GM19023 (cell line): Measurements from ENCODE around the gene DHRS1.
"Not testable (repeated sequence)": the region's sequence is repeated elsewhere in the genome, so short reads cannot be mapped to it uniquely, and the experiment has no call there.

Source experiments
- ATAC-seq: cut with Tn5 transposase; IDR thresholded peaks from one replicate; pipeline ENCODE4 v1.9.1; 2021; ENCODE audit warnings: mild to moderate bottlenecking, moderate library complexity; ENCODE audit not compliant: unreplicated experiment

DHRS1 gene

DNA sequence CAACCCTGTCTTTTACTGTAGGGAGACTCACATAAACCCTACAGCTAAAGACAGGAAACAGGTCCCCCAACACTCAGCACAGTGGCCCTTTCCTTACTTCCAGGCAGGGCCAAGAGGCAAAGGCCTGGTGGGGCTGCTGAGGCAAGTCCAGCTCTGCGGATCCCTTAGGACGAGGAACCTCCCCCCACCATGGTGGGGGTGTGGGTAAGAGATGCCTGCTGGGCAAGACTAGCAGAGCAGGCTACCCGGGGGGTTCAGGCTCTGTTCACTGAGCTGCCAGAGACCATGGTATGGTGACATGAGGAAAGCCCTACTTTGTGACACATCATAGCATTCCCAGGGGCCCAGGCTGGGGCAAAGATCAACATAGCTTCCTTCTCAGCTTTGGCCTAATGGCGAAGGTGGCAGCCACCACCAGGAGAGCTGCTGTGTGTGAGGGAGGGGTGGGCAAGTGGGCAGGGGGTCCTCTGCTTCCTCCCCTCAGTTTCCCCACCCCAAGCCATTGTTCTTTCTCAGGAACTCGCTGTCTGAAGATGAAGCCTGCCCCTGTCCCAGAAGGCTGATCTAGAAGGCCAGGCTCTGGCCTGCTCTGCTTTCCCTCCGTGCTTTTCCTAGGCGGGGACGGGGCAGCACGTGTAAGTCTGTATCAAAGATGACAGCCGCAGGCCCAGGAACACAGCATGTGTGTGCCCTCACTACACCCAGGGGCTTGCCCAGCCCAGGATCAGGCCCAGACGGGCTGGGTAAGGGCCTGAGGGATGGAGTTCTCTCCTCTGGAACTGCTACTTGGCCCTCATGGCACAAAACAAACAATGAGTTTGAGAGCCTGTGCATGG is 47.1 kb downstream of the DHRS1 start:
- no peak for ATAC-seq

DNA sequence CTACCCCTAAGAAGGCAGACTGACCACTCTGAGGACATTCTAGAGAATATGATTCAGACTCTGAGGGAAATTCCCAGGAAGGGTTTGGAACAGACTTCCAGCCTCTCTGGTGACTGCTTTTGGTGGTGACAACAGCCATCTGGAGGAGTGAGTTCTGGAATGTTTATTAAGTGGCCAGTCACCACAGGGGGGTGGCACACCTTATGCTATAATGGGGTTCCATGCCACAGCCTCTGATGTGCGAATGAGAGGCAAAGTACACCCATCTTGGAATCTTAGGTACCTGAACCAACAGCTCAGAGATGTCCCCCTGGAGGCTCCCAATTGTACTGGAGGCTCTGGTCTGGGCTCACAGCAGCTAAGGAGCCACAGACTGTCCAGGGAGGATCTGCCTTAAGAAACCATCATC is 47.7 kb downstream of the DHRS1 start:
- ATAC-seq = no peak

DNA sequence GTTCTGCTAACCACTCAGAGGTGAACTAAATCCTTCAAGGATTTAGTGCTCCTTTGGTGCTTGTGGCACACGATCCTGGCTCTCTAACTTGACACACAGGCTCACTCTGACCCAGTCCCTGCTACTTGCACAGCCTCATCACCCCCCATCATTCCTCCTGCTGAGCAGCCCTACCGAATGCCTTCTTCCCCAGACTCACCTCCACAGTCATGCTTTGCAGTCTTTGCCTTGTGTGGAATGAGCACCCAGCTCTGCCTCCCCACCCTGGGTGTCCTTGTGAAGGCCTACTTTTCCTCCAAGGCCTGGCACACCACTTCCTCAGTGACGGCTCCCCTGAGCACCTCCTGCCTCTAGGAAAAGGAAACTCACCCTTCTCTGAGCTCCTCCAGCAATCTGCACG is 49.2 kb downstream of the DHRS1 start:
- ATAC-seq = no peak

GRCh38 chr14:24249230-24250021 is 50.2 kb downstream of the DHRS1 start:
- no peak for ATAC-seq

DNA sequence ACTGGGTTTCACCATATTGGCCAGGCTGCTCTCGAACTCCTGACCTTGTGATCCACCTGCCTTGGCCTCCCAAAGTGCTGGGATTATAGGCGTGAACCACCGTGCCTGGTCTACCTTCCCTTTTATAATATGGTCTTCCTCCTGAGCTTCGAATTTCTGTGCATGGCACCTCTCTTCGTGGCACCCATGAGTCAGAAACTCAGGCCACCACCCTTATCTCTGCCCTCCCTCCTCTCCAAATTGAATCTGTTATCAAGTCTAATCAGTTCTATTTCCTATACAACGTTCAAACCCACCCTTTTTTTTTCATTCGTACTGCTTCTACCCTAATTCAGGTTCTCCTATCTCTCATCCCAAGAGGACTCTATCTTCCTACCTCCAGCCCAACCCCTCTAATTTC is 52.2 kb downstream of the DHRS1 start:
- no peak for ATAC-seq

GRCh38 chr14:24246765-24247212 is 52.8 kb downstream of the DHRS1 start:
- no peak for ATAC-seq

DNA sequence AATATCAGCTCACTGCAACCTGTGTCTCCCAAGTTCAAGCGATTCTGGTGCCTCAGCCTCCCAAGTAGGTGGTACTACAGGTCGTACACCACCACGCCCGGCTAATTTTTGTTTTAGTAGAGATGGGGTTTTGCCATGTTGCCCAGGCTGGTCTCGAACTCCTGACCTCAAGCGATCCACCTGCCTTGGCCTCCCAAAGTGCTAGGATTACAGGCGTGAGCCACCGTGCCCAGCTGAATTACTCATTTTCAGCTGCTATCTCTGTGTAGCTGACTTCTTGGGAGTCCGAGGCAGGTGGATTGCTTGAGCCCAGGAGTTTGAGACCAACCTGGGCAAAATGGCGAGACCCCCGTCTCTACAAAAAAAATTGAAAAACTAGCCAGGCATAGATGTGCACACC is 54.2 kb downstream of the DHRS1 start:
- ATAC-seq = not testable (repeated sequence)

- no peak for ATAC-seq
Measured at GRCh38 chr14:24243336-24243836, 56.2 kb downstream of the DHRS1 start.

GRCh38 chr14:24241829-24242443 is 57.6 kb downstream of the DHRS1 start:
- ATAC-seq = peak; percentile 81
